K562 (cell line): ENCODE data around the gene GNGT2. TPM values are rescaled to one million over a fixed set of nuclear protein-coding genes. Genes with fewer than 3 reads are reported as not detected.

ENCODE experiments used
- ATAC-seq: fragments of 200-7000 bp; cut with Tn5 transposase; 3 replicates; pipeline ENCODE4 v1.9.1; 2020; ENCODE audit warnings: moderate library complexity
- BruUV-seq: library from RNA; stranded (reverse); fragments of 400-500 nt; replicated peaks from 2 replicates; lab custom pipeline; 2021; lab: Mats Ljungman, UMichigan
- CTCF ChIA-PET: fragments of 300-600 bp; formaldehyde crosslinking; extraction: SDS; loops from one replicate; lab custom pipeline; 2021; ENCODE audit warnings: low intra/inter-chr PET ratio; lab: Yijun Ruan, JAX
- POLR2A ChIA-PET: fragments of 300-600, 350-650 bp; sonication (Branson Sonifier 250); formaldehyde crosslinking; extraction: SDS; loops from one replicate; lab custom pipeline; 2021; ENCODE audit warnings: antibody characterized with exemption, inconsistent platforms; lab: Yijun Ruan, JAX
- DNase-seq, 4 experiments: peaks; one replicate each; pipeline versions ENCODE4 v3.0.0 to v3.0.0-alpha.2; 2011 to 2018; ENCODE audit warnings: low spot score in 3 of 4, mixed read lengths in 3 of 4; ENCODE audit errors: extremely low read depth in 1 of 4
- FAIRE-seq: peaks from 2 replicates; lab custom pipeline; 2011; peaks lifted over from hg19 to GRCh38; lab: Jason Lieb, UNC
- H2AFZ ChIP-seq: 2 replicates; pipeline ENCODE4 v1.6.0; 2011; ENCODE audit warnings: low read depth, low read length, control low read depth, inconsistent platforms
- H3K27ac ChIP-seq: fragments of 200-600 bp; 3 replicates; pipeline ENCODE4 v1.8.0; 2011; ENCODE audit warnings: low read depth, mild to moderate bottlenecking, control low read depth, inconsistent platforms, low read length, moderate library complexity, mixed read lengths; ENCODE audit errors: extremely low read depth
- H3K27me3 ChIP-seq, 2 experiments: fragments of 300-600 bp in 1 of 2; 2 replicates in 1 of 2; 3 replicates in 1 of 2; pipeline versions ENCODE4 v1.6.0 to v1.8.0; 2011; ENCODE audit warnings: inconsistent platforms in 2 of 2, low read length in 2 of 2, mild to moderate bottlenecking in 1 of 2, mixed read lengths in 1 of 2, moderate library complexity in 1 of 2; ENCODE audit not compliant: control insufficient read depth in 2 of 2, insufficient read depth in 2 of 2
- H3K36me3 ChIP-seq: fragments of 300-600 bp; 3 replicates; pipeline ENCODE4 v1.8.0; 2011; ENCODE audit warnings: mild to moderate bottlenecking, low read length, inconsistent platforms; ENCODE audit not compliant: control insufficient read depth, insufficient read depth
- H3K4me1 ChIP-seq, 2 experiments: fragments of 200-600 bp in 1 of 2; replicated peaks in 1 of 2; 2 replicates in 1 of 2; 3 replicates in 1 of 2; pipeline versions ENCODE4 v1.5.1 to v1.8.0; 2011; ENCODE audit warnings: inconsistent platforms in 2 of 2, low read length in 2 of 2, mild to moderate bottlenecking in 1 of 2, mixed read lengths in 1 of 2, moderate library complexity in 1 of 2; ENCODE audit not compliant: control insufficient read depth in 2 of 2, insufficient read depth in 2 of 2
- H3K4me2 ChIP-seq: 2 replicates; pipeline ENCODE4 v1.6.1; 2011; ENCODE audit warnings: low read length, control low read depth, inconsistent platforms, mixed read lengths; ENCODE audit not compliant: insufficient read depth
- H3K4me3 ChIP-seq: fragments of 200-600 bp; sonication (generic), shearing (Covaris generic); 2 replicates; pipeline ENCODE4 v1.5.1; 2016; ENCODE audit warnings: control low read depth, inconsistent platforms
- H3K79me2 ChIP-seq: fragments of 200-600 bp; 3 replicates; pipeline ENCODE4 v1.8.0; 2011; ENCODE audit warnings: low read length, inconsistent platforms; ENCODE audit not compliant: control insufficient read depth, insufficient read depth
- H3K9ac ChIP-seq, 2 experiments: 2 replicates each; pipeline versions ENCODE4 v1.6.0 to v1.6.1; 2011; ENCODE audit warnings: low read depth in 2 of 2, low read length in 2 of 2, control low read depth in 1 of 2, inconsistent platforms in 1 of 2, mild to moderate bottlenecking in 1 of 2, mixed read lengths in 1 of 2; ENCODE audit not compliant: insufficient read depth in 1 of 2
- H3K9me1 ChIP-seq: one replicate; pipeline ENCODE4 v1.6.0; 2011; ENCODE audit warnings: inconsistent platforms, mild to moderate bottlenecking, low read length, moderate library complexity; ENCODE audit not compliant: control insufficient read depth, insufficient read depth
- H3K9me3 ChIP-seq: replicated peaks from 2 replicates; pipeline ENCODE4 v1.5.1; 2011; ENCODE audit warnings: low read depth, low read length, inconsistent platforms; ENCODE audit not compliant: control insufficient read depth, insufficient read depth
- H4K20me1 ChIP-seq: replicated peaks from 2 replicates; pipeline ENCODE4 v1.6.1; 2011; ENCODE audit warnings: low read length, inconsistent platforms, mixed read lengths; ENCODE audit not compliant: control insufficient read depth, insufficient read depth
- FOXP1 ChIP-seq: sonication (generic); formaldehyde crosslinking; IDR thresholded peaks from 2 replicates; pipeline ENCODE4 v1.8.0; 2022; ENCODE audit warnings: mild to moderate bottlenecking, missing genetic modification reagents
- IRF1 ChIP-seq: sonication (generic); formaldehyde crosslinking; IDR thresholded peaks from 2 replicates; pipeline ENCODE4 v1.8.0; 2022; ENCODE audit warnings: missing genetic modification reagents, mild to moderate bottlenecking, borderline replicate concordance
- MXD1 ChIP-seq: fragments of 250-450 bp; sonication (Bioruptor Pico); IDR thresholded peaks from 2 replicates; pipeline ENCODE4 v1.8.0; 2021; ENCODE audit warnings: borderline replicate concordance, mild to moderate bottlenecking, moderate library complexity; ENCODE audit not compliant: poor library complexity, severe bottlenecking
- ZFP1 ChIP-seq: fragments of 450-650 bp; formaldehyde crosslinking; IDR thresholded peaks from 2 replicates; pipeline ENCODE4 v1.4.0; 2020; ENCODE audit warnings: mild to moderate bottlenecking, mixed read lengths
- WGBS: fragments of 100-300 bp; shearing (Covaris generic); methylation state at CpG from one replicate; pipeline ENCODE4 v1.1.6; 2016; ENCODE audit warnings: low coverage, mixed read lengths; ENCODE audit not compliant: insufficient coverage; ENCODE audit errors: missing lambda C conversion rate; 5-methylcytosine and 5-hydroxymethylcytosine counted together
- in situ Hi-C: fragments of 300-500 bp; cut with MboI; formaldehyde crosslinking; loops from 4 replicates; pipeline ENCODE4 v1.15.0; 2018; ENCODE audit warnings: inconsistent platforms, mixed read lengths
- intact Hi-C: fragments of 100-400 bp; cut with micrococcal nuclease; formaldehyde crosslinking; loops from 2 replicates; pipeline ENCODE4 v1.14.2; 2022
- polyA plus RNA-seq, 8 experiments: library from polyadenylated mRNA; depleted of rRNA in 4 of 8; stranded (reverse) in 5 of 8; unstranded in 3 of 8; fragments of >200 nt; fragmentation: Nextera tagmentation in 2 of 8; fragmentation: Illumina TruSeq in 1 of 8; extraction: Ambion mirVana in 2 of 8; extraction: Trizol in 1 of 8; gene quantifications; 2 replicates each; pipeline versions ENCODE4 v1.2.1 to v1.2.3, GENCODE V29; 2011 to 2014; ENCODE audit warnings: inconsistent platforms in 1 of 8, missing spikeins in 1 of 8
- total RNA-seq, 7 experiments: library from RNA; depleted of rRNA in 6 of 7; stranded (reverse); fragments of >200 nt in 6 of 7; fragmentation: Illumina TruSeq in 2 of 7; extraction: Trizol in 2 of 7; gene quantifications; 2 replicates each; pipeline versions ENCODE4 v1.2.1 to v1.2.3, GENCODE V29; 2011 to 2021; ENCODE audit warnings: low replicate concordance in 1 of 7
- TF ChIP-seq, protein P1 (sequence below), 2 experiments: fragments of 450-650 bp; formaldehyde crosslinking in 1 of 2; IDR thresholded peaks; 2 replicates each; pipeline versions ENCODE4 v1.4.0 to v1.6.1; 2014 to 2020; ENCODE audit warnings: mild to moderate bottlenecking in 2 of 2, borderline replicate concordance in 1 of 2, low read depth in 1 of 2

GNGT2 gene
- total and polyA plus RNA-seq, 9 of the 15 experiments (the other 6 are each of a cell fraction or from before 2014, with no cell fraction given): not detected

GRCh38 chr17:49225554-49226236 is 15.3 kb upstream of the GNGT2 start:
- in situ Hi-C loops (no loop called here), intact Hi-C loops (loop anchor here (2.0 to 5.0 kb wide), 4 partner anchors 33 to 273 kb away; no protein-coding TSS in a partner anchor)
- no peaks in the 10 kb centered on the region; the same call in 1 of the 2 replicates for H3K9me3 ChIP-seq
- H3K4me1 ChIP-seq: peaks cover 0 to 26% of the 10 kb centered on the region in 2 experiments; a peak in 3 of 5 replicates
- WGBS: 3% methylated on average over 8 of the region's 8 CpGs
- no peak overlapping the region for H3K9ac ChIP-seq
- no peaks in the 10 kb centered on the region for H3K9me1 ChIP-seq
- H3K27ac ChIP-seq: no peak overlapping the region
- POLR2A ChIA-PET: interaction anchor here (0.6 to 1.7 kb wide), 6 partner anchors 11 to 391 kb away, joined by 3 to 4 read pairs (median 3); no protein-coding TSS in a partner anchor
- TF ChIP-seq IRF1 (CRISPR knock-in tag) (no peak), ZFP1 (no peak), MXD1 (CRISPR knock-in tag) (no peak), FOXP1 (CRISPR knock-in tag) (no peak)
- TF ChIP-seq, protein P1, sequence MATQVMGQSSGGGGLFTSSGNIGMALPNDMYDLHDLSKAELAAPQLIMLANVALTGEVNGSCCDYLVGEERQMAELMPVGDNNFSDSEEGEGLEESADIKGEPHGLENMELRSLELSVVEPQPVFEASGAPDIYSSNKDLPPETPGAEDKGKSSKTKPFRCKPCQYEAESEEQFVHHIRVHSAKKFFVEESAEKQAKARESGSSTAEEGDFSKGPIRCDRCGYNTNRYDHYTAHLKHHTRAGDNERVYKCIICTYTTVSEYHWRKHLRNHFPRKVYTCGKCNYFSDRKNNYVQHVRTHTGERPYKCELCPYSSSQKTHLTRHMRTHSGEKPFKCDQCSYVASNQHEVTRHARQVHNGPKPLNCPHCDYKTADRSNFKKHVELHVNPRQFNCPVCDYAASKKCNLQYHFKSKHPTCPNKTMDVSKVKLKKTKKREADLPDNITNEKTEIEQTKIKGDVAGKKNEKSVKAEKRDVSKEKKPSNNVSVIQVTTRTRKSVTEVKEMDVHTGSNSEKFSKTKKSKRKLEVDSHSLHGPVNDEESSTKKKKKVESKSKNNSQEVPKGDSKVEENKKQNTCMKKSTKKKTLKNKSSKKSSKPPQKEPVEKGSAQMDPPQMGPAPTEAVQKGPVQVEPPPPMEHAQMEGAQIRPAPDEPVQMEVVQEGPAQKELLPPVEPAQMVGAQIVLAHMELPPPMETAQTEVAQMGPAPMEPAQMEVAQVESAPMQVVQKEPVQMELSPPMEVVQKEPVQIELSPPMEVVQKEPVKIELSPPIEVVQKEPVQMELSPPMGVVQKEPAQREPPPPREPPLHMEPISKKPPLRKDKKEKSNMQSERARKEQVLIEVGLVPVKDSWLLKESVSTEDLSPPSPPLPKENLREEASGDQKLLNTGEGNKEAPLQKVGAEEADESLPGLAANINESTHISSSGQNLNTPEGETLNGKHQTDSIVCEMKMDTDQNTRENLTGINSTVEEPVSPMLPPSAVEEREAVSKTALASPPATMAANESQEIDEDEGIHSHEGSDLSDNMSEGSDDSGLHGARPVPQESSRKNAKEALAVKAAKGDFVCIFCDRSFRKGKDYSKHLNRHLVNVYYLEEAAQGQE (IDR thresholded peaks at IDR 0.05; ENCODE audit: borderline replicate concordance): no peak
- TF ChIP-seq, protein P1 (CRISPR knock-in tag; IDR thresholded peaks at IDR 0.05; ENCODE audit: low read depth): no peak
- FAIRE-seq: no peak
- H3K4me2 ChIP-seq: no peak overlapping the region
- H3K27me3 ChIP-seq: peaks cover 0 to 49% of the 10 kb centered on the region in 2 experiments; a peak in 3 of 5 replicates
- H3K79me2 ChIP-seq: no peaks in the 10 kb centered on the region
- H4K20me1 ChIP-seq: no peaks in the 10 kb centered on the region
- CTCF ChIA-PET: interaction anchor here (0.9 kb wide), 1 partner anchor 45 kb away, joined by 5 read pairs; no protein-coding TSS in a partner anchor
- DNase-seq: no peak
- H2AFZ ChIP-seq: no peak overlapping the region
- H3K4me3 ChIP-seq: no peak overlapping the region
- ATAC-seq: no peak
- no peaks in the 10 kb centered on the region for H3K36me3 ChIP-seq
- no TSS peak for BruUV-seq
